Trophoblast cell (in vitro differentiated cells and primary cell): ENCODE data around the gene SYNC.

Experiments used
- DNase-seq, 2 donors: peaks; one replicate each; pipeline ENCODE4 v3.0.0-alpha.2; 2016
- H2AFZ ChIP-seq: 2 replicates; pipeline ENCODE4 v1.6.1; 2013; ENCODE audit warnings: low read length, moderate library complexity, mild to moderate bottlenecking; ENCODE audit not compliant: insufficient read depth, poor library complexity
- H2AK5ac ChIP-seq: 2 replicates; pipeline ENCODE4 v1.6.1; 2013; ENCODE audit warnings: mild to moderate bottlenecking, low read length
- H2BK120ac ChIP-seq: 2 replicates; pipeline ENCODE4 v1.6.1; 2013; ENCODE audit warnings: low read length, mild to moderate bottlenecking, moderate library complexity; ENCODE audit not compliant: insufficient read depth, poor library complexity
- H2BK12ac ChIP-seq: 2 replicates; pipeline ENCODE4 v1.6.1; 2013; ENCODE audit warnings: mild to moderate bottlenecking, low read length, moderate library complexity
- H2BK5ac ChIP-seq: 2 replicates; pipeline ENCODE4 v1.6.1; 2013; ENCODE audit warnings: low read length, low read depth, moderate library complexity, mild to moderate bottlenecking; ENCODE audit not compliant: poor library complexity
- H3K14ac ChIP-seq: 2 replicates; pipeline ENCODE4 v1.6.1; 2013; ENCODE audit warnings: mild to moderate bottlenecking, low read length
- H3K18ac ChIP-seq: 2 replicates; pipeline ENCODE4 v1.6.1; 2013; ENCODE audit warnings: mild to moderate bottlenecking, low read length
- H3K23ac ChIP-seq: 2 replicates; pipeline ENCODE4 v1.6.1; 2013; ENCODE audit warnings: low read length
- H3K27ac ChIP-seq: 2 replicates; pipeline ENCODE4 v1.5.1; 2013; ENCODE audit warnings: low read depth, mild to moderate bottlenecking, inconsistent platforms, low read length, moderate library complexity
- H3K27me3 ChIP-seq: 2 replicates; pipeline ENCODE4 v1.6.1; 2013; ENCODE audit warnings: inconsistent platforms, mild to moderate bottlenecking, low read length, moderate library complexity; ENCODE audit not compliant: insufficient read depth
- H3K36me3 ChIP-seq, 2 experiments: 1 replicate in 1 of 2; 2 replicates in 1 of 2; pipeline ENCODE4 v1.6.1; 2013; ENCODE audit warnings: low read length in 2 of 2, mild to moderate bottlenecking in 2 of 2, moderate library complexity in 1 of 2; ENCODE audit not compliant: insufficient read depth in 2 of 2, control insufficient read depth in 1 of 2
- H3K4ac ChIP-seq: 2 replicates; pipeline ENCODE4 v1.6.1; 2013; ENCODE audit warnings: low read depth, mild to moderate bottlenecking, low read length, moderate library complexity
- H3K4me1 ChIP-seq, 2 experiments: 1 replicate in 1 of 2; 2 replicates in 1 of 2; pipeline ENCODE4 v1.6.1; 2013; ENCODE audit warnings: low read length in 2 of 2, mild to moderate bottlenecking in 2 of 2, moderate library complexity in 1 of 2; ENCODE audit not compliant: insufficient read depth in 2 of 2, control insufficient read depth in 1 of 2
- H3K4me2 ChIP-seq: 2 replicates; pipeline ENCODE4 v1.6.1; 2013; ENCODE audit warnings: inconsistent platforms, mild to moderate bottlenecking, low read length, moderate library complexity
- H3K4me3 ChIP-seq: 2 replicates; pipeline ENCODE4 v1.5.1; 2013; ENCODE audit warnings: mild to moderate bottlenecking, low read depth, low read length, inconsistent platforms
- H3K79me1 ChIP-seq: one replicate; pipeline ENCODE4 v1.6.1; 2013; ENCODE audit warnings: low read length
- H3K79me2 ChIP-seq: 2 replicates; pipeline ENCODE4 v1.6.1; 2013; ENCODE audit warnings: low read length, mild to moderate bottlenecking; ENCODE audit not compliant: control insufficient read depth, insufficient read depth, poor library complexity
- H3K9ac ChIP-seq: 2 replicates; pipeline ENCODE4 v1.6.1; 2013; ENCODE audit warnings: mild to moderate bottlenecking, low read length
- H3K9me3 ChIP-seq: 2 replicates; pipeline ENCODE4 v1.6.1; 2013; ENCODE audit warnings: low read depth, mild to moderate bottlenecking, control low read depth, inconsistent platforms, low read length; ENCODE audit not compliant: insufficient read depth
- H4K12ac ChIP-seq: 2 replicates; pipeline ENCODE4 v1.6.1; 2013; ENCODE audit warnings: low read depth, mild to moderate bottlenecking, low read length, moderate library complexity
- H4K8ac ChIP-seq: 2 replicates; pipeline ENCODE4 v1.6.1; 2013; ENCODE audit warnings: low read depth, mild to moderate bottlenecking, low read length, moderate library complexity
- H4K91ac ChIP-seq: one replicate; pipeline ENCODE4 v1.6.1; 2013; ENCODE audit warnings: low read depth, mild to moderate bottlenecking, low read length, moderate library complexity
- WGBS: extraction: QIAGEN DNeasy Blood & Tissue Kit; methylation state at CpG from one replicate; pipeline ENCODE4 v1.1.7; 2013; ENCODE audit warnings: missing lambda C conversion rate; ENCODE audit not compliant: insufficient read length, insufficient coverage; ENCODE audit errors: extremely low coverage; 5-methylcytosine and 5-hydroxymethylcytosine counted together

SYNC gene

GRCh38 chr1:32718527-32718926 is 16.0 kb upstream of the SYNC start:
- Histone ChIP-seq H4K12ac (no peak overlapping the region), H3K9me3 (no peaks in the 10 kb centered on the region)
- no CpG with 5 or more reads among the region's 1 CpG for WGBS

GRCh38 chr1:32718036-32718435 is 15.5 kb upstream of the SYNC start:
- Histone ChIP-seq H3K27me3 (no peaks in the 10 kb centered on the region), H2BK12ac (no peak overlapping the region), H3K4ac (no peak overlapping the region), H4K91ac (no peak overlapping the region), H2BK5ac (no peak overlapping the region), H4K8ac (no peak overlapping the region), H3K79me2 (no peaks in the 10 kb centered on the region), H2AFZ (no peak overlapping the region), H3K4me2 (no peak overlapping the region), H2BK120ac (no peak overlapping the region), H3K18ac (no peak overlapping the region), H3K14ac (no peak overlapping the region), H3K23ac (no peak overlapping the region), H3K36me3 (no peaks in the 10 kb centered on the region), H2AK5ac (no peak overlapping the region), H3K9me3 (no peaks in the 10 kb centered on the region), H3K4me1 (peaks cover 6 to 8% of the 10 kb centered on the region in 2 experiments), H3K4me3 (no peak overlapping the region), H3K9ac (no peak overlapping the region), H3K79me1 (no peaks in the 10 kb centered on the region), H4K12ac (no peak overlapping the region), H3K27ac (no peak overlapping the region)
- WGBS, result no CpG with 5 or more reads among the region's 2 CpGs
- DNase-seq, result no peak

More at GRCh38 chr1:32718527-32718926, 16.0 kb upstream of the SYNC start:
- no peak overlapping the region for H3K14ac ChIP-seq
- no peak for DNase-seq
- no peak overlapping the region for H3K4me3 ChIP-seq
- H2BK5ac ChIP-seq, result no peak overlapping the region
- no peak overlapping the region for H2BK12ac ChIP-seq
- H3K4me2 ChIP-seq, result no peak overlapping the region
- peaks cover 6 to 8% of the 10 kb centered on the region in 2 experiments for H3K4me1 ChIP-seq
- H3K4ac ChIP-seq, result no peak overlapping the region
- H3K79me1 ChIP-seq, result no peaks in the 10 kb centered on the region
- no peaks in the 10 kb centered on the region for H3K36me3 ChIP-seq
- no peak overlapping the region for H3K18ac ChIP-seq
- H3K23ac ChIP-seq, result no peak overlapping the region
- H3K27ac ChIP-seq, result no peak overlapping the region
- H3K79me2 ChIP-seq, result no peaks in the 10 kb centered on the region
- H2AK5ac ChIP-seq, result no peak overlapping the region
- no peak overlapping the region for H2BK120ac ChIP-seq
- H3K27me3 ChIP-seq, result no peaks in the 10 kb centered on the region
- H3K9ac ChIP-seq, result no peak overlapping the region
- H4K8ac ChIP-seq, result no peak overlapping the region
- H2AFZ ChIP-seq, result no peak overlapping the region
- no peak overlapping the region for H4K91ac ChIP-seq

GRCh38 chr1:32717503-32717902 is 14.9 kb upstream of the SYNC start:
- WGBS, result no CpG with 5 or more reads among the region's 4 CpGs
- H3K27ac ChIP-seq, result no peak overlapping the region
- H2BK5ac ChIP-seq, result no peak overlapping the region
- no peaks in the 10 kb centered on the region for H3K9me3 ChIP-seq
- H3K4me2 ChIP-seq, result no peak overlapping the region
- H2AK5ac ChIP-seq, result no peak overlapping the region
- H3K27me3 ChIP-seq, result no peaks in the 10 kb centered on the region
- H4K12ac ChIP-seq, result no peak overlapping the region
- H3K79me1 ChIP-seq, result no peaks in the 10 kb centered on the region
- H3K23ac ChIP-seq, result no peak overlapping the region
- no peak overlapping the region for H3K9ac ChIP-seq
- no peak overlapping the region for H3K4me3 ChIP-seq
- H3K4me1 ChIP-seq, result peaks cover 6 to 8% of the 10 kb centered on the region in 2 experiments
- H3K36me3 ChIP-seq, result no peaks in the 10 kb centered on the region
- no peak overlapping the region for H3K18ac ChIP-seq
- no peak overlapping the region for H4K8ac ChIP-seq
- H2BK12ac ChIP-seq, result no peak overlapping the region
- no peak overlapping the region for H3K14ac ChIP-seq
- H3K79me2 ChIP-seq, result no peaks in the 10 kb centered on the region
- no peak overlapping the region for H3K4ac ChIP-seq
- H2BK120ac ChIP-seq, result no peak overlapping the region
- no peak overlapping the region for H4K91ac ChIP-seq
- no peak overlapping the region for H2AFZ ChIP-seq
- no peak for DNase-seq

GRCh38 chr1:32716312-32717148 is 14.0 kb upstream of the SYNC start:
- Histone ChIP-seq H3K79me2 (no peaks in the 10 kb centered on the region), H4K12ac (peak overlapping the region; percentile 6), H3K9ac (no peak overlapping the region), H3K14ac (peak overlapping the region; percentile 22), H3K4me3 (no peak overlapping the region), H4K91ac (peak overlapping the region; percentile 32), H3K27ac (no peak overlapping the region), H3K4me2 (peak overlapping the region; percentile 21), H3K4ac (no peak overlapping the region), H3K18ac (peak overlapping the region; percentile 4), H2AK5ac (no peak overlapping the region), H3K23ac (no peak overlapping the region), H3K27me3 (no peaks in the 10 kb centered on the region), H4K8ac (peak overlapping the region; percentile 43), H2BK12ac (peak overlapping the region; percentile 23), H3K4me1 (peaks cover 6 to 8% of the 10 kb centered on the region in 2 experiments), H2BK120ac (peak overlapping the region; percentile 4), H2AFZ (peak overlapping the region; percentile 40), H3K79me1 (peaks cover 2% of the 10 kb centered on the region), H3K36me3 (no peaks in the 10 kb centered on the region), H2BK5ac (no peak overlapping the region), H3K9me3 (no peaks in the 10 kb centered on the region)
- no CpG with 5 or more reads among the region's 9 CpGs for WGBS
- peak; percentile 92 to 94 for DNase-seq
